Measurements from ENCODE around the gene ARHGAP22.
A peak's percentile ranks its signal among the peaks of the same experiment; 100 is the strongest.

ARHGAP22 gene

GRCh38 chr10:48587101-48587500, 17.8 kb downstream of the ARHGAP22 start:
- TF ChIP-seq CTCF (conservative IDR thresholded peaks at IDR 0.05; ENCODE audit: low read depth, low read length), result no peak
- no peak for DNase-seq (ENCODE audit: low read depth)
- no peak overlapping the region for H3K4me3 ChIP-seq (ENCODE audit: low read length)

GRCh38 chr10:48582970-48583369, 21.9 kb downstream of the ARHGAP22 start:
- no peak for TF ChIP-seq CTCF (conservative IDR thresholded peaks at IDR 0.05; ENCODE audit: low read depth, low read length)
- DNase-seq (ENCODE audit: low read depth), result no peak
- H3K4me3 ChIP-seq (ENCODE audit: low read length), result no peak overlapping the region

- TF ChIP-seq CTCF (conservative IDR thresholded peaks at IDR 0.05; ENCODE audit: low read depth, low read length), result no peak
- no peak for DNase-seq (ENCODE audit: low read depth)
- no peak overlapping the region for H3K4me3 ChIP-seq (ENCODE audit: low read length)
These were observed 24.6 kb downstream of the ARHGAP22 start for GRCh38 chr10:48580236-48580635.

GRCh38 chr10:48579251-48579960, 25.5 kb downstream of the ARHGAP22 start:
- no peak for TF ChIP-seq CTCF (conservative IDR thresholded peaks at IDR 0.05; ENCODE audit: low read depth, low read length)
- H3K4me3 ChIP-seq (ENCODE audit: low read length), result no peak overlapping the region
- DNase-seq (ENCODE audit: low read depth), result peak; percentile 7

- no peak for TF ChIP-seq CTCF (conservative IDR thresholded peaks at IDR 0.05; ENCODE audit: low read depth, low read length)
- no peak for DNase-seq (ENCODE audit: low read depth)
These were observed 27.7 kb downstream of the ARHGAP22 start for GRCh38 chr10:48577158-48577557.

GRCh38 chr10:48576501-48576900, 28.4 kb downstream of the ARHGAP22 start:
- no peak overlapping the region for H3K4me3 ChIP-seq (ENCODE audit: low read length)
- TF ChIP-seq CTCF (conservative IDR thresholded peaks at IDR 0.05; ENCODE audit: low read depth, low read length), result no peak
- DNase-seq (ENCODE audit: low read depth), result no peak

More at GRCh38 chr10:48577158-48577557, 27.7 kb downstream of the ARHGAP22 start:
- no peak overlapping the region for H3K4me3 ChIP-seq (ENCODE audit: low read length)

GRCh38 chr10:48575901-48576300, 29.0 kb downstream of the ARHGAP22 start:
- TF ChIP-seq CTCF (conservative IDR thresholded peaks at IDR 0.05; ENCODE audit: low read depth, low read length), result no peak
- DNase-seq (ENCODE audit: low read depth), result no peak
- H3K4me3 ChIP-seq (ENCODE audit: low read length), result no peak overlapping the region
